ENCODE measurements around the gene ALAS1.

ALAS1 gene

GRCh38 chr3:52256159-52256558 is 58.2 kb downstream of the ALAS1 start:
- no peak for DNase-seq

- DNase-seq = no peak
These were observed 58.7 kb downstream of the ALAS1 start for GRCh38 chr3:52256622-52257021.

DNA sequence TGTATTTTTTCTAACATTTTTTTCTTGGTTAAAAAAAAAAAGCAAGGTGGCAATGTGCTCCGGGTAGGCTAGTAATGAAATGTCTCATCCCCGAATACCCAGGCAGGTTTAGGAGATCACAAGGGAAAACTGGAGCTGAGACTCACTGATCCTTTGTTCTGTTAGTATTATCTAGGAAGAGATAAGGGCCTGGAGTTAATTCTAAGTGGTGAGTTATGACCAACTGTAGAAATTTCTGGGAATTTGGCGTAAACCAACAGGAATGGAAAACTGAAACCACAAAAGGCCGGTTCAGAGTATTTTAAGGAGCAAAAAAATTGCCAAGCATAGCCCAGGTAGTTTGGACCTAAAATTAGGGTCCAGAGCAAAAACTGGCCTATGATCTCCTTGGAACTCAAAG is 60.0 kb downstream of the ALAS1 start:
- no peak for DNase-seq

DNA sequence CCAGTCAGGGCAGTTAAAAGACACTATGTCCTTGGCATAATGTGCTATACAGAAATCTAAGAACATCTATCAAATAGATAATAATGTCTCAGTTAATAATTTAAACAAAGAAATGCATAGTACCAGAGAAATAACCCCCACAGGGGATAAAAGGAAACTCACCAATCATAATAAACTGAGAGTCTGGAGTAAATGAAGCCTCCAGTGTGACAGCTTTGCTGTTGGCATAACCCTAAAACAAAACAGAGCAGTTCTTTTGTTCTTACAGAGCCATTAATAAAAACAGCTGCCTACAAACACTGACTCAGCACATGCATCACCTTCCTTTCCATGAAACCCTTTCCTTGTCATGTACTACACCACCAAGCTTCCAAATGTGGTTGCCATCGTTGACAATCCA is 61.1 kb downstream of the ALAS1 start:
- DNase-seq = no peak

GRCh38 chr3:52259448-52259847 is 61.5 kb downstream of the ALAS1 start:
- no peak for DNase-seq

DNA sequence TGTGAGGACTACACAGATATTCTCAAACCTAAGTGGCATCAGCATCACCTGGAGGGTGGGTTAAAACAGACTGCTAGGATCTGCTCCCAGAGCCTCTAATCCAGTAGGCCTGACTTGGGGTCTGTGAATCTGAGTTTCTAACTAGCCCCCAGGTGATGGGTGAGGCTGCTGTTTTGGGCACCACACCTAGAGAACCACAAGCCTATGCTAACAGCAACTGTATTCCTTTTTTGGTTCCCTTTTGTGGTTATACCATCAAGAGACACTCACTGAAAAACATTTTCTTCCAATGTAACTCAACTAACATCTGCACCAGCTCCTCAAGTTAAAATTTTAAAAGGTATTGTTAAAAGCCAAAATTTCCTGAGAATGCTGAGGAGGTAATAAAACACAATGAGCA is 64.5 kb downstream of the ALAS1 start:
- DNase-seq = no peak
